OCI-LY3 (cell line): ENCODE measurements around the gene GPR146.

Experiments
- H2AFZ ChIP-seq: fragments of 200-600, 300-600 bp; shearing (Covaris generic); 2 replicates; pipeline ENCODE4 v1.6.0; 2014; ENCODE audit warnings: antibody characterized with exemption, low read depth, low read length
- H3K27ac ChIP-seq: fragments of 200-600, 300-600 bp; sonication (generic); 2 replicates; pipeline ENCODE4 v1.5.1; 2014; ENCODE audit warnings: mild to moderate bottlenecking, low read length, moderate library complexity, mixed read lengths
- H3K27me3 ChIP-seq: fragments of 200-600, 300-600 bp; sonication (generic); 2 replicates; pipeline ENCODE4 v1.6.1; 2014; ENCODE audit warnings: low read depth, low read length, mixed read lengths
- H3K36me3 ChIP-seq: fragments of 200-600, 300-600 bp; sonication (generic); replicated peaks from 2 replicates; pipeline ENCODE3; 2014; ENCODE audit warnings: low read depth, low read length, mixed read lengths
- H3K4me1 ChIP-seq: fragments of 300-600, 200-600 bp; sonication (generic); 2 replicates; pipeline ENCODE4 v1.6.1; 2014; ENCODE audit warnings: low read length, mixed read lengths
- H3K4me2 ChIP-seq: fragments of 200-600, 300-600 bp; sonication (generic); 2 replicates; pipeline ENCODE4 v1.6.1; 2014; ENCODE audit warnings: low read length, mixed read lengths
- H3K4me3 ChIP-seq: fragments of 300-600, 200-600 bp; sonication (generic); 2 replicates; pipeline ENCODE4 v1.5.1; 2014; ENCODE audit warnings: antibody characterized with exemption, mild to moderate bottlenecking, low read length, moderate library complexity
- H3K79me2 ChIP-seq: fragments of 300-600, 200-600 bp; shearing (Covaris generic); 2 replicates; pipeline ENCODE4 v1.6.1; 2014; ENCODE audit warnings: mild to moderate bottlenecking, low read length, mixed read lengths
- H3K9ac ChIP-seq: fragments of 300-600, 200-600 bp; shearing (Covaris generic); 2 replicates; pipeline ENCODE4 v1.6.0; 2014; ENCODE audit warnings: mild to moderate bottlenecking, low read length, moderate library complexity
- H3K9me3 ChIP-seq: fragments of 200-600, 300-600 bp; shearing (Covaris generic); 2 replicates; pipeline ENCODE4 v1.6.1; 2014; ENCODE audit warnings: low read length, mixed read lengths; ENCODE audit not compliant: insufficient read depth
- H4K20me1 ChIP-seq: fragments of 200-600, 300-600 bp; sonication (generic); 2 replicates; pipeline ENCODE4 v1.6.1; 2016; ENCODE audit warnings: low read length, mixed read lengths; ENCODE audit not compliant: insufficient read depth
- EZH2phosphoT487 ChIP-seq: fragments of 200-600 bp; shearing (Covaris generic); IDR thresholded peaks from 2 replicates; pipeline ENCODE4 v1.6.1; 2018; ENCODE audit warnings: antibody characterized with exemption, mixed run types, low read depth
- TF ChIP-seq, protein P1 (sequence below): fragments of 200-600, 300-600 bp; sonication (generic); IDR thresholded peaks from 2 replicates; pipeline ENCODE4 v1.5.1; 2014; ENCODE audit warnings: antibody characterized with exemption, low read length, low read depth

GPR146 gene

DNA sequence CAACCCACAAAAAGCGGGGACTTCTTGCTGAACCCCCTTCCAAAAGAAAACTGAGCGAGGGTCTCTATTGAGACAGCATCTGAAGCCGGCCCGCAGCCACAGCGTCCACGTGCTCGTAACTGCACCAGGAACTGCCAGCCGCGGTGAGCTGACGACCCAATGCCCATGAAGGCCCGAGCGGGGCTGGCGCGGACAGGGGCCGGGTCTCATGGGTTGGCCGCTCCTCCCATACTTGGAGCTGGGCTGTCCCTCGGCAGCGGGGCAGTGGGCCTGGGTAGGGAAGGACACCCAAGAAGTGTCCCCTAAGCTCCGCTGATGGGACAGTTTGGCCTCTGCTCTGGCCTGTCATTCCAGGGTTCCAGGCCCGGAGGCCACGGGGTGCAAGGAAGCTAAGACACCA lies 39.0 kb upstream of the GPR146 start:
- Histone ChIP-seq H3K4me2 (no peak overlapping the region), H3K9me3 (no peaks in the 10 kb centered on the region), H3K27me3 (no peaks in the 10 kb centered on the region), H3K9ac (no peak overlapping the region), H3K4me1 (peaks cover 9% of the 10 kb centered on the region), H3K4me3 (no peak overlapping the region), H3K79me2 (no peaks in the 10 kb centered on the region), H3K27ac (no peak overlapping the region), H3K36me3 (no peaks in the 10 kb centered on the region), H4K20me1 (no peaks in the 10 kb centered on the region), H2AFZ (no peak overlapping the region)
- TF ChIP-seq, protein P1, sequence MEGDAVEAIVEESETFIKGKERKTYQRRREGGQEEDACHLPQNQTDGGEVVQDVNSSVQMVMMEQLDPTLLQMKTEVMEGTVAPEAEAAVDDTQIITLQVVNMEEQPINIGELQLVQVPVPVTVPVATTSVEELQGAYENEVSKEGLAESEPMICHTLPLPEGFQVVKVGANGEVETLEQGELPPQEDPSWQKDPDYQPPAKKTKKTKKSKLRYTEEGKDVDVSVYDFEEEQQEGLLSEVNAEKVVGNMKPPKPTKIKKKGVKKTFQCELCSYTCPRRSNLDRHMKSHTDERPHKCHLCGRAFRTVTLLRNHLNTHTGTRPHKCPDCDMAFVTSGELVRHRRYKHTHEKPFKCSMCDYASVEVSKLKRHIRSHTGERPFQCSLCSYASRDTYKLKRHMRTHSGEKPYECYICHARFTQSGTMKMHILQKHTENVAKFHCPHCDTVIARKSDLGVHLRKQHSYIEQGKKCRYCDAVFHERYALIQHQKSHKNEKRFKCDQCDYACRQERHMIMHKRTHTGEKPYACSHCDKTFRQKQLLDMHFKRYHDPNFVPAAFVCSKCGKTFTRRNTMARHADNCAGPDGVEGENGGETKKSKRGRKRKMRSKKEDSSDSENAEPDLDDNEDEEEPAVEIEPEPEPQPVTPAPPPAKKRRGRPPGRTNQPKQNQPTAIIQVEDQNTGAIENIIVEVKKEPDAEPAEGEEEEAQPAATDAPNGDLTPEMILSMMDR = no peak
- no peak for TF ChIP-seq EZH2phosphoT487

GRCh38 chr7:1007901-1008300 lies 36.4 kb upstream of the GPR146 start:
- H3K9ac ChIP-seq = no peak overlapping the region
- TF ChIP-seq, protein P1 = no peak
- H3K9me3 ChIP-seq = no peaks in the 10 kb centered on the region
- H3K27ac ChIP-seq = no peak overlapping the region
- no peaks in the 10 kb centered on the region; the same call in 1 of the 2 replicates for H3K4me1 ChIP-seq
- no peak overlapping the region for H3K4me2 ChIP-seq
- no peaks in the 10 kb centered on the region for H3K27me3 ChIP-seq
- H3K36me3 ChIP-seq = no peaks in the 10 kb centered on the region
- no peaks in the 10 kb centered on the region for H4K20me1 ChIP-seq
- H3K4me3 ChIP-seq = no peak overlapping the region
- no peak overlapping the region for H2AFZ ChIP-seq
- H3K79me2 ChIP-seq = no peaks in the 10 kb centered on the region

- H3K4me3 ChIP-seq = no peak overlapping the region
- no peak overlapping the region for H2AFZ ChIP-seq
- no peaks in the 10 kb centered on the region for H3K36me3 ChIP-seq
- H4K20me1 ChIP-seq = no peaks in the 10 kb centered on the region
- H3K4me1 ChIP-seq = no peaks in the 10 kb centered on the region; the same call in 1 of the 2 replicates
- H3K27ac ChIP-seq = no peak overlapping the region
- no peak overlapping the region for H3K9ac ChIP-seq
- H3K4me2 ChIP-seq = no peak overlapping the region
- H3K9me3 ChIP-seq = no peaks in the 10 kb centered on the region
- no peak for TF ChIP-seq EZH2phosphoT487
- TF ChIP-seq, protein P1 = no peak
- H3K27me3 ChIP-seq = no peaks in the 10 kb centered on the region
- H3K79me2 ChIP-seq = no peaks in the 10 kb centered on the region
Measured at GRCh38 chr7:1008733-1009363, 35.5 kb upstream of the GPR146 start.

DNA sequence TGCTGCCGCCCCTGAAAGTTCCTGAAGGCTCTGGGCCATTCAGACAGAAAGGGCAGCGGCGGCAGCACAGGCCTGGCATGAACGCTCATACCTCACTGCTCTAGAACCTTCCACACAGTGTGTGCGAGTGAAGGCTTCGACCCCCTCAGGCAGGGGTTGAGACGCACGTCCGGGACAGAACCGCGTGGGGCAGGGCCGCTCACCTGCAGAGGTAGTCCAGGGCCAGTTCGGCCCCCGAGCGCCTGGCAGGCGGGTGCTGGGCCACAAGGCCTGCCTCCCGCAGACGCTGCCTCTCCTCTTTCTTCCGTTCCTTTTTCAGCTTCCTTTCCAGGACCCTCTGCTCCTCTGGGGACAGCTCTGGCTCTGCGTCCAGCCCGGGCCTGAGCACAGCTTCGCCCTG lies 34.6 kb upstream of the GPR146 start:
- no peak overlapping the region for H3K4me3 ChIP-seq
- TF ChIP-seq EZH2phosphoT487 = no peak
- TF ChIP-seq, protein P1 = no peak
- no peak overlapping the region for H3K27ac ChIP-seq
- H4K20me1 ChIP-seq = no peaks in the 10 kb centered on the region
- H2AFZ ChIP-seq = no peak overlapping the region
- no peaks in the 10 kb centered on the region for H3K27me3 ChIP-seq
- no peaks in the 10 kb centered on the region for H3K36me3 ChIP-seq
- no peak overlapping the region for H3K9ac ChIP-seq
- no peaks in the 10 kb centered on the region for H3K79me2 ChIP-seq
- H3K4me1 ChIP-seq = no peaks in the 10 kb centered on the region
- H3K9me3 ChIP-seq = no peaks in the 10 kb centered on the region
- no peak overlapping the region for H3K4me2 ChIP-seq
